ENCODE measurements around the gene ARPC5. TPM values are rescaled to one million over a fixed set of nuclear protein-coding genes. Genes with fewer than 3 reads are reported as not detected.

ARPC5 gene
- total and polyA plus RNA-seq, 2 donors (not counting 1 experiment from before 2014, with no cell fraction given) = 28.3 to 103 TPM

DNA sequence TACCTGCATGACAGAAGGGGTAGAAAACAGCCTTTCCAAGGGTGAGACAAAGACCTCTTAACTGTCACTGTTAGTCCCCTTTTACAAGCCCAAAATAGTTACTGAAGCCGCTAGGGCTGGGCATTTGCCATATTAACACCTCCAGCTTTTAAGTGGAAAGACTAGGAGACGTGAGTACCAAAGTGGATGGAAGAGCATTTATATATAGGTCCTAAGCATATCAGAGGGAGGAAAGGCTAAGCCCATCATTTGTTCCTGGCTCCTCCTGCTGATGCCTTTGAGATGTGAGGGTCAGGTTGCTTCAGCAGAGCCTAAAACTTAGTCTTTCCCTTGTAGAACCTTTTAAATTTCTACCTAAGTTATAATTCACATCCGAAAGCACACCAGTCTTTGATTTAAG, 43.2 kb upstream of the ARPC5 start:
- H3K4me3 Mint-ChIP-seq = no peak overlapping the region
- H3K4me1 Mint-ChIP-seq = no peaks in the 10 kb centered on the region
- Histone ChIP-seq H3K4me2 (replicated peaks; ENCODE audit: low read depth, low read length, poor library complexity, severe bottlenecking) (no peak overlapping the region), H3K36me3 (replicated peaks in 1 of 2; ENCODE audit: control extremely low read depth in 1 of 2, control insufficient read depth in 1 of 2, extremely low read depth in 1 of 2, insufficient read depth in 2 of 2, low read length in 1 of 2) (no peaks in the 10 kb centered on the region), H3K9ac (ENCODE audit: low read length) (no peak overlapping the region), H3K4me3 (ENCODE audit: control extremely low read depth in 1 of 5, extremely low read depth in 1 of 5, insufficient read depth in 1 of 5, low read depth in 2 of 5, low read length in 4 of 5) (no peak overlapping the region), H3K27ac (ENCODE audit: low read length in 2 of 2) (no peak overlapping the region), H3K79me2 (ENCODE audit: control insufficient read depth, insufficient read depth, low read length) (no peaks in the 10 kb centered on the region), H3K27me3 (replicated peaks in 1 of 4; ENCODE audit: control extremely low read depth in 1 of 4, control insufficient read depth in 3 of 4, insufficient read depth in 4 of 4, low read length in 3 of 4) (no peaks in the 10 kb centered on the region), H3K4me1 (ENCODE audit: control insufficient read depth in 2 of 2, insufficient read depth in 2 of 2, low read length in 2 of 2) (no peaks in the 10 kb centered on the region), H4K20me1 (ENCODE audit: control insufficient read depth, insufficient read depth, low read length, poor library complexity, severe bottlenecking) (no peaks in the 10 kb centered on the region), H3K9me3 (ENCODE audit: control extremely low read depth in 1 of 3, control insufficient read depth in 2 of 3, insufficient read depth in 1 of 3, low read length in 2 of 3) (no peaks in the 10 kb centered on the region), H2AFZ (ENCODE audit: insufficient read depth, low read depth, low read length, poor library complexity, severe bottlenecking) (no peak overlapping the region)
- CTCF ChIA-PET = no interaction called here
- H3K27me3 Mint-ChIP-seq = peaks cover 26% of the 10 kb centered on the region
- no peaks in the 10 kb centered on the region for H3K9me3 Mint-ChIP-seq (ENCODE audit: insufficient read depth)
- intact Hi-C loops (cut with micrococcal nuclease) = no loop called here
- POLR2A ChIA-PET = no interaction called here
- WGBS (ENCODE audit: insufficient coverage) = no CpG with 5 or more reads among the region's 3 CpGs
- ATAC-seq (ENCODE audit: low read depth) = no peak
- DNase-seq = no peak
- TF ChIP-seq, protein P1, sequence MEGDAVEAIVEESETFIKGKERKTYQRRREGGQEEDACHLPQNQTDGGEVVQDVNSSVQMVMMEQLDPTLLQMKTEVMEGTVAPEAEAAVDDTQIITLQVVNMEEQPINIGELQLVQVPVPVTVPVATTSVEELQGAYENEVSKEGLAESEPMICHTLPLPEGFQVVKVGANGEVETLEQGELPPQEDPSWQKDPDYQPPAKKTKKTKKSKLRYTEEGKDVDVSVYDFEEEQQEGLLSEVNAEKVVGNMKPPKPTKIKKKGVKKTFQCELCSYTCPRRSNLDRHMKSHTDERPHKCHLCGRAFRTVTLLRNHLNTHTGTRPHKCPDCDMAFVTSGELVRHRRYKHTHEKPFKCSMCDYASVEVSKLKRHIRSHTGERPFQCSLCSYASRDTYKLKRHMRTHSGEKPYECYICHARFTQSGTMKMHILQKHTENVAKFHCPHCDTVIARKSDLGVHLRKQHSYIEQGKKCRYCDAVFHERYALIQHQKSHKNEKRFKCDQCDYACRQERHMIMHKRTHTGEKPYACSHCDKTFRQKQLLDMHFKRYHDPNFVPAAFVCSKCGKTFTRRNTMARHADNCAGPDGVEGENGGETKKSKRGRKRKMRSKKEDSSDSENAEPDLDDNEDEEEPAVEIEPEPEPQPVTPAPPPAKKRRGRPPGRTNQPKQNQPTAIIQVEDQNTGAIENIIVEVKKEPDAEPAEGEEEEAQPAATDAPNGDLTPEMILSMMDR (IDR thresholded peaks at IDR 0.05) = no peak
- TF ChIP-seq EZH2 (IDR thresholded peaks at IDR 0.05; ENCODE audit: borderline replicate concordance, insufficient read depth, low read depth, low read length, poor library complexity, severe bottlenecking) = no peak
- no peak overlapping the region for H3K27ac Mint-ChIP-seq

DNA sequence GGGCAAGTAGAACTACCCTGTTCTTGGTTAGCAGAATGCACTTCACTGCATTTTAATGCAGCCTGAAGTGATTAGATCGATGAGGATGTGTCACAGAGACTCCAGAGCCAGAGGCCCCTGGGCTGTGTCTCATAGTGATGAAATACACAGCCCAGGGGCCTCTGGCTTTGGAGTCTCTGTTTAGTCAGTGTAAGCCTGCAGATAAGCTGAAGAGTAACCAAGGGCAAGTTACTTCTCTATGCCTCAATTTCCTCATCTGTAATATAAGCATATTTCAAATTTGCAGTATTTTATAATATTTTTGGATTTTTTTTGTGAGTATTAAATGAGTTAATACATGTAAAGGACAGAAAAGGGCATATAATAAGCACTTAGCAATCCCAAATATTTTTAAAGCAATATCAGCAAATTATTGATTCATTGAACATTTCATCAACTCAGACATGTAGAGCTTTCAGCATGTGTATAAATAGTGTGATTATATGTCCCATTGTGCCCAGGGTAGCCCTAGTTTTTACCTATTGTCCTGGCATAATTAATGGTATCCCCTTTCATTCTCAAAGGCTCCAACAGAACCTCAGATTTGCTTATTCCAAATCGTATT, 41.1 kb upstream of the ARPC5 start:
- intact Hi-C loops (cut with micrococcal nuclease) = no loop called here
- no peak overlapping the region for H3K4me3 Mint-ChIP-seq
- CTCF ChIA-PET = interaction anchor here (1.0 to 3.7 kb wide), 3 partner anchors 8 to 239 kb away, joined by 3 to 19 read pairs (median 3); no protein-coding TSS in a partner anchor

More for the DNA sequence above, 41.1 kb upstream of the ARPC5 start:
- no peaks in the 10 kb centered on the region for H3K27me3 ChIP-seq (replicated peaks in 1 of 4; ENCODE audit: control extremely low read depth in 1 of 4, control insufficient read depth in 3 of 4, insufficient read depth in 4 of 4, low read length in 3 of 4)
- peaks cover 0 to 1% (median under 1%) of the 10 kb centered on the region in 3 donors for H3K9me3 ChIP-seq (ENCODE audit: control extremely low read depth in 1 of 3, control insufficient read depth in 2 of 3, insufficient read depth in 1 of 3, low read length in 2 of 3)
- no peaks in the 10 kb centered on the region for H3K4me1 ChIP-seq (ENCODE audit: control insufficient read depth in 2 of 2, insufficient read depth in 2 of 2, low read length in 2 of 2)
- 33% methylated on average over 1 of the region's 2 CpGs for WGBS (ENCODE audit: insufficient coverage)
- no peak for TF ChIP-seq EZH2 (IDR thresholded peaks at IDR 0.05; ENCODE audit: borderline replicate concordance, insufficient read depth, low read depth, low read length, poor library complexity, severe bottlenecking)
- H3K79me2 ChIP-seq (ENCODE audit: control insufficient read depth, insufficient read depth, low read length) = no peaks in the 10 kb centered on the region
- H3K4me1 Mint-ChIP-seq = no peaks in the 10 kb centered on the region
- no peaks in the 10 kb centered on the region for H3K9me3 Mint-ChIP-seq (ENCODE audit: insufficient read depth)
- no peaks in the 10 kb centered on the region for H4K20me1 ChIP-seq (ENCODE audit: control insufficient read depth, insufficient read depth, low read length, poor library complexity, severe bottlenecking)
- no peak overlapping the region for H2AFZ ChIP-seq (ENCODE audit: insufficient read depth, low read depth, low read length, poor library complexity, severe bottlenecking)
- H3K36me3 ChIP-seq (replicated peaks in 1 of 2; ENCODE audit: control extremely low read depth in 1 of 2, control insufficient read depth in 1 of 2, extremely low read depth in 1 of 2, insufficient read depth in 2 of 2, low read length in 1 of 2) = no peaks in the 10 kb centered on the region
- H3K27me3 Mint-ChIP-seq = peaks cover 35% of the 10 kb centered on the region
- H3K27ac ChIP-seq (ENCODE audit: low read length in 2 of 2) = no peak overlapping the region
- POLR2A ChIA-PET = no interaction called here
- H3K27ac Mint-ChIP-seq = no peak overlapping the region
- ATAC-seq (ENCODE audit: low read depth) (no peak), DNase-seq (no peak)
- no peak overlapping the region for H3K9ac ChIP-seq (ENCODE audit: low read length)
- no peak overlapping the region for H3K4me3 ChIP-seq (ENCODE audit: control extremely low read depth in 1 of 5, extremely low read depth in 1 of 5, insufficient read depth in 1 of 5, low read depth in 2 of 5, low read length in 4 of 5)
- H3K4me2 ChIP-seq (replicated peaks; ENCODE audit: low read depth, low read length, poor library complexity, severe bottlenecking) = no peak overlapping the region
